Fibroblast of mammary gland (primary cell): ENCODE results near the gene SRD5A3.

Experiments used
- DNase-seq: peaks from one replicate; pipeline ENCODE4 v3.0.0-alpha.2; 2010; ENCODE audit warnings: low read depth
- H3K4me3 ChIP-seq: 2 replicates; pipeline ENCODE4 v1.5.1; 2011; ENCODE audit warnings: low read depth, mild to moderate bottlenecking, low read length, moderate library complexity; ENCODE audit not compliant: control insufficient read depth
- CTCF ChIP-seq: conservative IDR thresholded peaks from 2 replicates; pipeline ENCODE4 v1.5.1; 2011; ENCODE audit warnings: low read depth, low read length, inconsistent platforms; ENCODE audit not compliant: control insufficient read depth, insufficient read depth

Gene SRD5A3

DNA sequence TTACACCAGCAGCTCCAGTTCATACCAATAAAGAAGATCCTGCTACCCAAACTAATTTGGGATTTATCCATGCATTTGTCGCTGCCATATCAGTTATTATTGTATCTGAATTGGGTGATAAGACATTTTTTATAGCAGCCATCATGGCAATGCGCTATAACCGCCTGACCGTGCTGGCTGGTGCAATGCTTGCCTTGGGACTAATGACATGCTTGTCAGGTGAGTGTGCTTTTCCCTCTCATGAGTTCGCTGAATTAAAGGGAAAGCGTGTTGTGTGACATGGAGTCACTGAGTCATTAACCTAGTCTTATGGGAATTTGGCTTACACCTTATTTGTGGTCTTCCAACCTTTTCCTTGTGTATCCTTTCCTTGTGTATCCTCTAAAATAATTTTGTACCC lies 65.6 kb downstream of the SRD5A3 start:
- peak; percentile 29 for DNase-seq
- TF ChIP-seq CTCF = no peak
- H3K4me3 ChIP-seq = no peak overlapping the region

DNA sequence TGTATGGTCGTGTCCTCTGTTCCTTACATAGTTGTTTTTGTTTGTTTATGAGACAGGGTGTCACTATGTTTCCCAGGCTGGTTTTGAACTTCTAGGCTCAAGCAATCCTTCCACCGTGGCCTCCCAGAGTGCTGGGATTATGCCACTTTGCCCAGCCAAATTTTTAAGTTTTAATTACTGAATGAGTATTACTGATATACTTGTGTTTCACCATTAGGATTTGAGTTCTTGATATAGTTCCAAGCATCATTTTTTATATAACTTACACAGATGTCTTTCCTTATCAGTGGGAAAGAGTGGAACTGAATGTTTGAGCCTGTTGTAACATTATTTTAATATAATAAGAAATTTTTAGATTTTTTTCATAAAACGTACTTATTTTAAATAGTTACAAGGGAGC lies 70.1 kb downstream of the SRD5A3 start:
- DNase-seq = no peak
- TF ChIP-seq CTCF = no peak
- no peak overlapping the region for H3K4me3 ChIP-seq
